ENCODE data around the gene RILPL1. TPM values are rescaled to one million over a fixed set of nuclear protein-coding genes. Genes with fewer than 3 reads are reported as not detected.

Gene RILPL1
- total and polyA plus RNA-seq, 2 experiments from 2014 or later: 2.9 to 29.8 TPM

GRCh38 chr12:123532808-123533649 is 490 bp downstream of the RILPL1 start:
- peak; percentile 74 for DNase-seq
- no peaks in the 10 kb centered on the region for H3K9me3 ChIP-seq (ENCODE audit: low read depth)
- in situ Hi-C loops (cut with MboI): no loop called here
- H3K4me1 ChIP-seq (ENCODE audit: insufficient read depth): peaks cover 14% of the 10 kb centered on the region; the same call in 1 of the 2 replicates
- H2AFZ ChIP-seq: peak overlapping the region; percentile 76
- TF ChIP-seq EZH2phosphoT487 (IDR thresholded peaks at IDR 0.05; ENCODE audit: insufficient read depth, low read depth) (no peak), EZH2 (IDR thresholded peaks at IDR 0.05; ENCODE audit: insufficient read depth, poor library complexity, severe bottlenecking) (no peak)
- H3F3A ChIP-seq (ENCODE audit: insufficient read depth): no peaks in the 10 kb centered on the region; the same call in 1 of the 2 replicates
- H3K27me3 ChIP-seq (replicated peaks; ENCODE audit: insufficient read depth): no peaks in the 10 kb centered on the region
- peak overlapping the region; percentile 97 for H3K4me2 ChIP-seq (ENCODE audit: unreplicated experiment)
- H3K9ac ChIP-seq: peak overlapping the region; percentile 81
- peaks cover 44% of the 10 kb centered on the region for H3K79me2 ChIP-seq (ENCODE audit: insufficient read depth)
- H3K9me2 ChIP-seq (ENCODE audit: insufficient read depth): no peaks in the 10 kb centered on the region
- H3K27ac ChIP-seq: peak overlapping the region; percentile 17
- H3K36me3 ChIP-seq (ENCODE audit: low read depth): no peaks in the 10 kb centered on the region
- H4K20me1 ChIP-seq (ENCODE audit: insufficient read depth): no peaks in the 10 kb centered on the region
- peak overlapping the region; percentile 88 for H3K4me3 ChIP-seq
- WGBS, 2 experiments (ENCODE audit: low coverage in 1 of 2, low lambda C conversion rate in 2 of 2, missing lambda C conversion rate in 2 of 2): 1% methylated on average over 38 to 49 of the region's 79 CpGs

DNA sequence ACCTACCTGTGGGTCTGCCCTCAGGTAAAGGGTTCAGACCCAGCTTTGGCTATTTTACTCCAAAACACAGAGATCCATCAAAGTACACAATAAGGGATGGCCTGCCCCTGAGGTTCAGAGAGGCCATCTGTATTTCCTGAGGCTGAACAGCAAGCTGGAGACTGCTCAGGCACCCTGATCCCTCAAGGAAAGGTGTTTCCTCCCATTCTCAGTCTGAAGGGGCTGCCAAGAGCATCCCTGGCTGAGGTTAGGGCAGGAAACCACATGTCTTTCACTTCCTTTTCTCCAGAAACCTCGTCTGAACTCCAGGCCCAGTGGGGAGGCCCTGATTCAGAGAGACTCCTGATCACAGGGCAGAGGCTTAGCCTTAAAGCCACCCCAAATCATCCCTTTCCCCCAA is 1.5 kb downstream of the RILPL1 start:
- Histone ChIP-seq H3K4me3 (peak overlapping the region; percentile 88), H3K27me3 (replicated peaks; ENCODE audit: insufficient read depth) (no peaks in the 10 kb centered on the region), H3K4me1 (ENCODE audit: insufficient read depth) (peaks cover 14% of the 10 kb centered on the region; the same call in 1 of the 2 replicates), H3K9ac (peak overlapping the region; percentile 81), H3K4me2 (ENCODE audit: unreplicated experiment) (peak overlapping the region; percentile 97), H3K27ac (no peak overlapping the region), H3F3A (ENCODE audit: insufficient read depth) (no peaks in the 10 kb centered on the region; the same call in 1 of the 2 replicates), H3K36me3 (ENCODE audit: low read depth) (no peaks in the 10 kb centered on the region), H3K9me2 (ENCODE audit: insufficient read depth) (no peaks in the 10 kb centered on the region), H4K20me1 (ENCODE audit: insufficient read depth) (no peaks in the 10 kb centered on the region), H3K79me2 (ENCODE audit: insufficient read depth) (peaks cover 54% of the 10 kb centered on the region), H3K9me3 (ENCODE audit: low read depth) (no peaks in the 10 kb centered on the region), H2AFZ (no peak overlapping the region)
- TF ChIP-seq EZH2 (IDR thresholded peaks at IDR 0.05; ENCODE audit: insufficient read depth, poor library complexity, severe bottlenecking) (no peak), EZH2phosphoT487 (IDR thresholded peaks at IDR 0.05; ENCODE audit: insufficient read depth, low read depth) (no peak)
- DNase-seq: peak; percentile 43
- in situ Hi-C loops (cut with MboI): no loop called here
- WGBS, 2 experiments (ENCODE audit: low coverage in 1 of 2, low lambda C conversion rate in 2 of 2, missing lambda C conversion rate in 2 of 2): 10 to 19% methylated on average over 1 of the region's 1 CpG

DNA sequence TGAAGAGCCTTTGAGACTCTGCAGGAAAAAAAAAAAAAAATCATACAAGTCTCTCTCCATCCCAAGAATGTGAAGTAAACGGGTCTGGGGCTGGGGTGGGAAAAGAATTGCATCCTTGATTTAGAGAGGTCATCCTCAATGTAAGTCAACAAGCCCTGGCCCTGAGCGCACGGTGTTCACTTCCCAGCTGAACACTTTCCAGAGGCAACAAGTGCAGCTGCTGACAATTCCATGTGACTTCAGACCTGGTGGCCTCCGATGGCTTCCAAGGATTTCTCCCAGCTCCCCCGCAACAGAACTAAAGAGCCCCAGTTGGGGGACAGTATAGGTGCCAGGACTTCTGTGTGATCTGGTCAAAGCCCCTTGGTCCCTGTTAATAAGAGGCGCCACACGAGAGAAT is 2.4 kb downstream of the RILPL1 start:
- H3K79me2 ChIP-seq (ENCODE audit: insufficient read depth): peaks cover 62% of the 10 kb centered on the region
- whole genome bisulfite sequencing, 2 experiments (ENCODE audit: low coverage in 1 of 2, low lambda C conversion rate in 2 of 2, missing lambda C conversion rate in 2 of 2): 63 to 66% methylated on average over 7 of the region's 7 CpGs

GRCh38 chr12:123530668-123531067 is 2.9 kb downstream of the RILPL1 start:
- H3K9me3 ChIP-seq (ENCODE audit: low read depth): no peaks in the 10 kb centered on the region
- TF ChIP-seq EZH2 (IDR thresholded peaks at IDR 0.05; ENCODE audit: insufficient read depth, poor library complexity, severe bottlenecking): no peak
- no peak for TF ChIP-seq EZH2phosphoT487 (IDR thresholded peaks at IDR 0.05; ENCODE audit: insufficient read depth, low read depth)
- H3K4me3 ChIP-seq: 0 out of 2 replicates have a peak overlapping the region, but pooled peaks have one; percentile 88
- H3K9ac ChIP-seq: no peak overlapping the region
- no peaks in the 10 kb centered on the region for H3K36me3 ChIP-seq (ENCODE audit: low read depth)
- H4K20me1 ChIP-seq (ENCODE audit: insufficient read depth): no peaks in the 10 kb centered on the region
- H2AFZ ChIP-seq: no peak overlapping the region
- H3F3A ChIP-seq (ENCODE audit: insufficient read depth): no peaks in the 10 kb centered on the region; the same call in 1 of the 2 replicates
- peaks cover 14% of the 10 kb centered on the region; the same call in 1 of the 2 replicates for H3K4me1 ChIP-seq (ENCODE audit: insufficient read depth)
- peaks cover 66% of the 10 kb centered on the region for H3K79me2 ChIP-seq (ENCODE audit: insufficient read depth)
- no peak for DNase-seq
- H3K27me3 ChIP-seq (replicated peaks; ENCODE audit: insufficient read depth): no peaks in the 10 kb centered on the region
- in situ Hi-C loops (cut with MboI): no loop called here
- WGBS, 2 experiments (ENCODE audit: low coverage in 1 of 2, low lambda C conversion rate in 2 of 2, missing lambda C conversion rate in 2 of 2): 87 to 94% methylated on average over 5 of the region's 5 CpGs
- H3K27ac ChIP-seq: no peak overlapping the region
- no peaks in the 10 kb centered on the region for H3K9me2 ChIP-seq (ENCODE audit: insufficient read depth)
- H3K4me2 ChIP-seq (ENCODE audit: unreplicated experiment): no peak overlapping the region

More for the DNA sequence above, 2.4 kb downstream of the RILPL1 start:
- no peaks in the 10 kb centered on the region for H3K9me2 ChIP-seq (ENCODE audit: insufficient read depth)
- no peaks in the 10 kb centered on the region for H3K9me3 ChIP-seq (ENCODE audit: low read depth)
- H3K4me1 ChIP-seq (ENCODE audit: insufficient read depth): peaks cover 14% of the 10 kb centered on the region; the same call in 1 of the 2 replicates
- in situ Hi-C loops (cut with MboI): no loop called here
- DNase-seq: no peak
- no peaks in the 10 kb centered on the region for H3K36me3 ChIP-seq (ENCODE audit: low read depth)
- peak overlapping the region; percentile 21 for H3K4me2 ChIP-seq (ENCODE audit: unreplicated experiment)
- H3K9ac ChIP-seq: 0 out of 2 replicates have a peak overlapping the region, but pooled peaks have one; percentile 11
- 0 out of 2 replicates have a peak overlapping the region, but pooled peaks have one; percentile 88 for H3K4me3 ChIP-seq
- no peak overlapping the region for H2AFZ ChIP-seq
- no peaks in the 10 kb centered on the region; the same call in 1 of the 2 replicates for H3F3A ChIP-seq (ENCODE audit: insufficient read depth)
- H3K27me3 ChIP-seq (replicated peaks; ENCODE audit: insufficient read depth): no peaks in the 10 kb centered on the region
- TF ChIP-seq EZH2 (IDR thresholded peaks at IDR 0.05; ENCODE audit: insufficient read depth, poor library complexity, severe bottlenecking): no peak
- no peak for TF ChIP-seq EZH2phosphoT487 (IDR thresholded peaks at IDR 0.05; ENCODE audit: insufficient read depth, low read depth)
- no peaks in the 10 kb centered on the region for H4K20me1 ChIP-seq (ENCODE audit: insufficient read depth)
- H3K27ac ChIP-seq: no peak overlapping the region

All from GM23248 (cell line).